Liver (tissue), 9 donors: ENCODE measurements around the gene PLCL1. TPM values are rescaled to one million over a fixed set of nuclear protein-coding genes. Genes with fewer than 3 reads are reported as not detected.

Source experiments
- DNase-seq: peaks from one replicate; pipeline ENCODE4 v3.0.0-alpha.2; 2017; ENCODE audit warnings: low spot score
- H3K27ac ChIP-seq, 2 donors: one replicate each; pipeline ENCODE4 v1.7.0; 2013; ENCODE audit warnings: inconsistent platforms in 2 of 2, low read length in 2 of 2, control low read depth in 1 of 2, low read depth in 1 of 2, mild to moderate bottlenecking in 1 of 2
- H3K27me3 ChIP-seq, 4 donors: one replicate each; pipeline versions ENCODE4 v1.6.1 to v1.7.0; 2013; ENCODE audit warnings: low read length in 3 of 4, inconsistent platforms in 1 of 4, mild to moderate bottlenecking in 1 of 4, moderate library complexity in 1 of 4; ENCODE audit not compliant: control insufficient read depth in 4 of 4, insufficient read depth in 4 of 4
- H3K36me3 ChIP-seq, 4 donors: one replicate each; pipeline versions ENCODE4 v1.6.1 to v1.7.0; 2013; ENCODE audit warnings: low read length in 3 of 4, mild to moderate bottlenecking in 3 of 4, low read depth in 1 of 4, moderate library complexity in 1 of 4; ENCODE audit not compliant: control insufficient read depth in 4 of 4, insufficient read depth in 3 of 4
- H3K4me1 ChIP-seq, 4 donors: one replicate each; pipeline versions ENCODE4 v1.6.1 to v1.7.0; 2013; ENCODE audit warnings: low read length in 3 of 4, mild to moderate bottlenecking in 3 of 4, moderate library complexity in 1 of 4; ENCODE audit not compliant: control insufficient read depth in 4 of 4, insufficient read depth in 4 of 4
- H3K4me3 ChIP-seq, 3 donors: one replicate each; pipeline versions ENCODE4 v1.6.1 to v1.7.0; 2013; ENCODE audit warnings: low read length in 3 of 3, control low read depth in 1 of 3, low read depth in 1 of 3, mild to moderate bottlenecking in 1 of 3
- H3K9ac ChIP-seq, 2 donors: one replicate each; pipeline ENCODE4 v1.7.0; 2013; ENCODE audit warnings: low read length in 2 of 2, mild to moderate bottlenecking in 2 of 2, moderate library complexity in 2 of 2, control low read depth in 1 of 2, low read depth in 1 of 2
- H3K9me3 ChIP-seq, 4 donors: one replicate each; pipeline versions ENCODE4 v1.6.1 to v1.7.0; 2013; ENCODE audit warnings: low read length in 3 of 4; ENCODE audit not compliant: control insufficient read depth in 4 of 4
- ATF3 ChIP-seq: IDR thresholded peaks from 2 replicates; pipeline ENCODE4 v1.6.1; 2016; ENCODE audit warnings: antibody characterized with exemption
- EGR1 ChIP-seq, 2 donors: IDR thresholded peaks; 2 replicates each; pipeline ENCODE4 v1.6.1; 2016 to 2018; ENCODE audit warnings: antibody characterized with exemption in 2 of 2, low read depth in 2 of 2
- FOXA1 ChIP-seq: IDR thresholded peaks from 2 replicates; pipeline ENCODE4 v1.6.1; 2016; ENCODE audit warnings: antibody characterized with exemption
- FOXA2 ChIP-seq: IDR thresholded peaks from 2 replicates; pipeline ENCODE4 v1.6.1; 2016; ENCODE audit warnings: antibody characterized with exemption
- GABPA ChIP-seq, 2 donors: IDR thresholded peaks in 1 of 2; conservative IDR thresholded peaks in 1 of 2; 2 replicates each; pipeline ENCODE4 v1.6.1; 2016; ENCODE audit warnings: antibody characterized with exemption in 2 of 2, mild to moderate bottlenecking in 1 of 2, moderate library complexity in 1 of 2
- HNF4A ChIP-seq, 2 donors: conservative IDR thresholded peaks; 2 replicates each; pipeline ENCODE4 v1.6.1; 2016; ENCODE audit warnings: antibody characterized with exemption in 2 of 2, mild to moderate bottlenecking in 2 of 2
- HNF4G ChIP-seq: IDR thresholded peaks from 2 replicates; pipeline ENCODE4 v1.6.1; 2016; ENCODE audit warnings: antibody characterized with exemption
- JUND ChIP-seq, 2 donors: IDR thresholded peaks; 2 replicates each; pipeline ENCODE4 v1.6.1; 2016; ENCODE audit warnings: antibody characterized with exemption in 2 of 2
- MAX ChIP-seq: IDR thresholded peaks from 2 replicates; pipeline ENCODE4 v1.6.1; 2016; ENCODE audit warnings: antibody characterized with exemption
- NR2F2 ChIP-seq: IDR thresholded peaks from 2 replicates; pipeline ENCODE4 v1.6.1; 2016; ENCODE audit warnings: antibody characterized with exemption
- RAD21 ChIP-seq, 2 donors: IDR thresholded peaks; 2 replicates each; pipeline ENCODE4 v1.6.1; 2016; ENCODE audit warnings: antibody characterized with exemption in 2 of 2, mild to moderate bottlenecking in 2 of 2
- REST ChIP-seq: IDR thresholded peaks from 2 replicates; pipeline ENCODE4 v1.6.1; 2016; ENCODE audit warnings: antibody characterized with exemption, mild to moderate bottlenecking
- RXRA ChIP-seq, 2 donors: IDR thresholded peaks; 2 replicates each; pipeline ENCODE4 v1.6.1; 2017 to 2018; ENCODE audit warnings: antibody characterized with exemption in 2 of 2, mild to moderate bottlenecking in 1 of 2
- SP1 ChIP-seq: IDR thresholded peaks from 2 replicates; pipeline ENCODE4 v1.6.1; 2018; ENCODE audit warnings: antibody characterized with exemption, mild to moderate bottlenecking
- TAF1 ChIP-seq: conservative IDR thresholded peaks from 2 replicates; pipeline ENCODE4 v1.6.1; 2016; ENCODE audit warnings: antibody characterized with exemption, mild to moderate bottlenecking
- YY1 ChIP-seq: IDR thresholded peaks from 2 replicates; pipeline ENCODE4 v1.6.1; 2016; ENCODE audit warnings: antibody characterized with exemption, mild to moderate bottlenecking
- WGBS: extraction: QIAGEN DNeasy Blood & Tissue Kit; methylation state at CpG from one replicate; pipeline ENCODE4 v1.1.7; 2013; 5-methylcytosine and 5-hydroxymethylcytosine counted together
- polyA plus RNA-seq, 2 donors: library from polyadenylated mRNA; stranded (reverse) in 1 of 2; unstranded in 1 of 2; fragments of 200-250 nt in 1 of 2; fragments of >200 nt in 1 of 2; fragmentation: Nextera tagmentation in 1 of 2; extraction: Ambion mirVana in 1 of 2; gene quantifications; one replicate each; pipeline versions ENCODE4 v1.2.1 to v1.2.3, GENCODE V29; 2013 to 2015
- total RNA-seq, 2 donors: library from RNA; depleted of rRNA; stranded (reverse); fragments of >200 nt; gene quantifications; one replicate each; pipeline ENCODE4 v1.2.3, GENCODE V29; 2014
- TF ChIP-seq, protein P1 (sequence below): fragments of 150-350 bp; IDR thresholded peaks from 2 replicates; pipeline ENCODE4 v1.5.1; 2017; ENCODE audit warnings: improper control_type of control experiment, low read depth, low read length; ENCODE audit not compliant: missing input control
- TF ChIP-seq, protein P2 (sequence below): IDR thresholded peaks from 2 replicates; pipeline ENCODE4 v1.6.1; 2016; ENCODE audit warnings: antibody characterized with exemption
- donor health status: healthy.
- donor health status: healthy.
- donor health status: healthy.
- donor health status: healthy.
- donor health status: healthy.

Gene PLCL1
- total and polyA plus RNA-seq, 4 donors = 0.08 to 0.59 (median 0.31) TPM

DNA sequence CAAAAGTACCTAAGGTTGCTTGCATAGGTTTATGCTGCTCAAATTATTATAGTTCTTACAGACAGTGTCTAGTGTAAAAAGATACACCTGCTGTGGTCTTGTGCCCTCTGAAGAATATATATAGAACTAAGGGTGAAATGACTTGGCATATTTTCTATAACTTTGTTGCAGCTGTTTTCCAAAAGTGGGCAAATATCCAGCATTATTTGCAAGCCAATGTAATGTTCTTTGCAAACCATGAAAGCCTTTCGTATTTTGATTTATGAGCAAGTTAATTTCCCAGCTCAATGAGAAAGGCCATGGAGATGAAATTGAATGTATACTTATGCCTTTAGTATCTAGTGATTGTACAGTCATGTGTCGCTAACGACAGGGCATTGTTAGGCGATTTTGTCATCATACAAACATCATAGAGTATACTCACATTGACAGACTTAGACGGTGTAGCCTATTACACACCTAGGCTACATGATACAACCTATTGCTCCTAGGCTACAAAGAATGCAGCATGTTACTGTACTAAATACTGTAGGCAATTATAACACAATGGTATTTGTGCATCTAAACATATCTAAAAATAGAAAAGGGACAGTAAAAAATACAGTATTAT, 116.3 kb downstream of the PLCL1 start:
- Histone ChIP-seq H3K9ac (no peak overlapping the region), H3K4me3 (no peak overlapping the region), H3K9me3 (no peaks in the 10 kb centered on the region), H3K36me3 (no peaks in the 10 kb centered on the region), H3K27ac (no peak overlapping the region), H3K4me1 (no peaks in the 10 kb centered on the region), H3K27me3 (no peaks in the 10 kb centered on the region)
- no peak for TF ChIP-seq SP1
- TF ChIP-seq REST = no peak
- TF ChIP-seq FOXA1 = no peak
- TF ChIP-seq YY1 = no peak
- no peak for TF ChIP-seq RAD21 (IDR thresholded peaks at IDR 0.05)
- no peak for TF ChIP-seq RXRA (IDR thresholded peaks at IDR 0.05)
- TF ChIP-seq, protein P1, sequence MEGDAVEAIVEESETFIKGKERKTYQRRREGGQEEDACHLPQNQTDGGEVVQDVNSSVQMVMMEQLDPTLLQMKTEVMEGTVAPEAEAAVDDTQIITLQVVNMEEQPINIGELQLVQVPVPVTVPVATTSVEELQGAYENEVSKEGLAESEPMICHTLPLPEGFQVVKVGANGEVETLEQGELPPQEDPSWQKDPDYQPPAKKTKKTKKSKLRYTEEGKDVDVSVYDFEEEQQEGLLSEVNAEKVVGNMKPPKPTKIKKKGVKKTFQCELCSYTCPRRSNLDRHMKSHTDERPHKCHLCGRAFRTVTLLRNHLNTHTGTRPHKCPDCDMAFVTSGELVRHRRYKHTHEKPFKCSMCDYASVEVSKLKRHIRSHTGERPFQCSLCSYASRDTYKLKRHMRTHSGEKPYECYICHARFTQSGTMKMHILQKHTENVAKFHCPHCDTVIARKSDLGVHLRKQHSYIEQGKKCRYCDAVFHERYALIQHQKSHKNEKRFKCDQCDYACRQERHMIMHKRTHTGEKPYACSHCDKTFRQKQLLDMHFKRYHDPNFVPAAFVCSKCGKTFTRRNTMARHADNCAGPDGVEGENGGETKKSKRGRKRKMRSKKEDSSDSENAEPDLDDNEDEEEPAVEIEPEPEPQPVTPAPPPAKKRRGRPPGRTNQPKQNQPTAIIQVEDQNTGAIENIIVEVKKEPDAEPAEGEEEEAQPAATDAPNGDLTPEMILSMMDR = no peak
- TF ChIP-seq JUND (IDR thresholded peaks at IDR 0.05) = no peak
- no peak for TF ChIP-seq NR2F2
- no peak for TF ChIP-seq TAF1
- no peak for TF ChIP-seq GABPA (IDR thresholded peaks at IDR 0.05 in 1 of 2, conservative IDR thresholded peaks at IDR 0.05 in 1 of 2)
- TF ChIP-seq FOXA2 = no peak
- no peak for TF ChIP-seq EGR1 (IDR thresholded peaks at IDR 0.05; ENCODE audit: low read depth in 2 of 2)
- no peak for TF ChIP-seq MAX
- no peak for TF ChIP-seq HNF4A (conservative IDR thresholded peaks at IDR 0.05)
- TF ChIP-seq, protein P2, sequence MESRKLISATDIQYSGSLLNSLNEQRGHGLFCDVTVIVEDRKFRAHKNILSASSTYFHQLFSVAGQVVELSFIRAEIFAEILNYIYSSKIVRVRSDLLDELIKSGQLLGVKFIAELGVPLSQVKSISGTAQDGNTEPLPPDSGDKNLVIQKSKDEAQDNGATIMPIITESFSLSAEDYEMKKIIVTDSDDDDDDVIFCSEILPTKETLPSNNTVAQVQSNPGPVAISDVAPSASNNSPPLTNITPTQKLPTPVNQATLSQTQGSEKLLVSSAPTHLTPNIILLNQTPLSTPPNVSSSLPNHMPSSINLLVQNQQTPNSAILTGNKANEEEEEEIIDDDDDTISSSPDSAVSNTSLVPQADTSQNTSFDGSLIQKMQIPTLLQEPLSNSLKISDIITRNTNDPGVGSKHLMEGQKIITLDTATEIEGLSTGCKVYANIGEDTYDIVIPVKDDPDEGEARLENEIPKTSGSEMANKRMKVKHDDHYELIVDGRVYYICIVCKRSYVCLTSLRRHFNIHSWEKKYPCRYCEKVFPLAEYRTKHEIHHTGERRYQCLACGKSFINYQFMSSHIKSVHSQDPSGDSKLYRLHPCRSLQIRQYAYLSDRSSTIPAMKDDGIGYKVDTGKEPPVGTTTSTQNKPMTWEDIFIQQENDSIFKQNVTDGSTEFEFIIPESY = no peak
- no peak for TF ChIP-seq ATF3
- TF ChIP-seq HNF4G = no peak
- 89% methylated on average over 5 of the region's 5 CpGs for WGBS
- no peak for DNase-seq
